HepG2 (cell line): ENCODE measurements around the gene PTPRM. TPM values are rescaled to one million over a fixed set of nuclear protein-coding genes. Genes with fewer than 3 reads are reported as not detected.

Source experiments
- ATAC-seq: fragments of 200-7000 bp; cut with Tn5 transposase; 3 replicates; pipeline ENCODE4 v1.9.1; 2020; ENCODE audit warnings: mild to moderate bottlenecking, moderate library complexity
- BruUV-seq: library from RNA; stranded (reverse); fragments of 400-500 nt; replicated peaks from 2 replicates; lab custom pipeline; 2021; lab: Mats Ljungman, UMichigan
- CTCF ChIA-PET: fragments of 300-600 bp; formaldehyde crosslinking; extraction: SDS; loops from one replicate; lab custom pipeline; 2021; ENCODE audit warnings: low total read pairs, inconsistent platforms, low intra/inter-chr PET ratio; lab: Yijun Ruan, JAX
- POLR2A ChIA-PET: fragments of 350-600 bp; sonication (Branson Sonifier 250); formaldehyde crosslinking; loops from one replicate; lab custom pipeline; 2020; ENCODE audit warnings: antibody characterized with exemption, inconsistent platforms; lab: Yijun Ruan, JAX
- DNase-seq: peaks from one replicate; pipeline ENCODE4 v3.0.0-alpha.2; 2015; ENCODE audit warnings: low spot score
- FAIRE-seq: peaks from 3 replicates; lab custom pipeline; 2011; peaks lifted over from hg19 to GRCh38; lab: Jason Lieb, UNC
- H2AFZ ChIP-seq: one replicate; pipeline ENCODE4 v1.6.1; 2011; ENCODE audit warnings: low read length, inconsistent platforms
- H3K27ac ChIP-seq: fragments of 300-600 bp; 3 replicates; pipeline ENCODE4 v1.8.0; 2011; ENCODE audit warnings: mixed run types, mild to moderate bottlenecking, mixed read lengths, low read length, inconsistent platforms; ENCODE audit not compliant: insufficient read depth; ENCODE audit errors: extremely low read length
- H3K27me3 ChIP-seq, 2 experiments: fragments of 200-600 bp in 1 of 2; 2 replicates in 1 of 2; 3 replicates in 1 of 2; pipeline versions ENCODE4 v1.6.0 to v1.8.0; 2011; ENCODE audit warnings: low read length in 2 of 2, mild to moderate bottlenecking in 2 of 2, moderate library complexity in 2 of 2, inconsistent platforms in 1 of 2; ENCODE audit not compliant: insufficient read depth in 2 of 2, control insufficient read depth in 1 of 2
- H3K36me3 ChIP-seq, 2 experiments: fragments of 200-600 bp in 1 of 2; replicated peaks in 1 of 2; 2 replicates in 1 of 2; 3 replicates in 1 of 2; pipeline versions ENCODE4 v1.5.1 to v1.8.0; 2011; ENCODE audit warnings: low read length in 2 of 2, inconsistent platforms in 1 of 2; ENCODE audit not compliant: insufficient read depth in 2 of 2, control insufficient read depth in 1 of 2
- H3K4me1 ChIP-seq: 2 replicates; pipeline ENCODE4 v1.5.1; 2012; ENCODE audit warnings: low read length, inconsistent platforms; ENCODE audit not compliant: insufficient read depth
- H3K4me2 ChIP-seq: 2 replicates; pipeline ENCODE4 v1.6.0; 2011; ENCODE audit warnings: low read depth, low read length, inconsistent platforms
- H3K4me3 ChIP-seq, 3 experiments: fragments of 200-600 bp in 1 of 3; sonication (generic), shearing (Covaris generic) in 1 of 3; replicated peaks in 1 of 3; 2 replicates each; pipeline ENCODE4 v1.5.1; 2011 to 2016; ENCODE audit warnings: low read length in 3 of 3, inconsistent platforms in 2 of 3, low read depth in 2 of 3, mild to moderate bottlenecking in 2 of 3, control low read depth in 1 of 3, mixed read lengths in 1 of 3; ENCODE audit not compliant: insufficient read depth in 1 of 3
- H3K79me2 ChIP-seq: one replicate; pipeline ENCODE4 v1.6.1; 2011; ENCODE audit warnings: low read length, inconsistent platforms; ENCODE audit not compliant: insufficient read depth
- H3K9ac ChIP-seq: 2 replicates; pipeline ENCODE4 v1.6.0; 2011; ENCODE audit warnings: mild to moderate bottlenecking, low read depth, low read length, inconsistent platforms; ENCODE audit not compliant: insufficient read depth
- H3K9me3 ChIP-seq: 2 replicates; pipeline ENCODE4 v1.5.1; 2012; ENCODE audit warnings: mild to moderate bottlenecking, low read length
- H4K20me1 ChIP-seq: 2 replicates; pipeline ENCODE4 v1.6.0; 2011; ENCODE audit warnings: inconsistent platforms, mild to moderate bottlenecking, low read length, moderate library complexity; ENCODE audit not compliant: insufficient read depth
- FOXA1 ChIP-seq, 2 experiments: fragments of 450-650 bp in 1 of 2; sonication (generic) in 1 of 2; formaldehyde crosslinking in 1 of 2; IDR thresholded peaks; 2 replicates each; pipeline versions ENCODE4 v1.4.0 to v1.6.1; 2016 to 2020; ENCODE audit warnings: missing genetic modification reagents in 1 of 2
- FOXA3 ChIP-seq: IDR thresholded peaks from 2 replicates; pipeline ENCODE4 v1.6.1; 2016; ENCODE audit warnings: missing genetic modification reagents, missing compliant biosample characterization
- FOXK1 ChIP-seq: sonication (generic); formaldehyde crosslinking; IDR thresholded peaks from 2 replicates; pipeline ENCODE4 v1.4.0; 2020; ENCODE audit warnings: low read depth, missing genetic modification reagents, borderline replicate concordance
- FOXP1 ChIP-seq, 2 experiments: fragments of 450-650 bp in 1 of 2; IDR thresholded peaks; 2 replicates each; pipeline ENCODE4 v1.6.1; 2017 to 2018; ENCODE audit warnings: antibody characterized with exemption in 1 of 2
- NR2F6 ChIP-seq, 2 experiments: IDR thresholded peaks; 2 replicates each; pipeline ENCODE4 v1.6.1; 2016; ENCODE audit warnings: antibody characterized with exemption in 1 of 2, mild to moderate bottlenecking in 1 of 2
- RCOR2 ChIP-seq: IDR thresholded peaks from 2 replicates; pipeline ENCODE4 v1.6.1; 2016; ENCODE audit warnings: missing biosample characterization, missing genetic modification reagents
- ZBTB26 ChIP-seq: IDR thresholded peaks from 2 replicates; pipeline ENCODE4 v1.6.1; 2016; ENCODE audit warnings: missing compliant biosample characterization, missing genetic modification reagents, borderline replicate concordance
- ZKSCAN8 ChIP-seq: IDR thresholded peaks from 2 replicates; pipeline ENCODE4 v1.6.1; 2016; ENCODE audit warnings: borderline replicate concordance, missing genetic modification reagents, missing compliant biosample characterization
- ZNF331 ChIP-seq: sonication (generic); formaldehyde crosslinking; IDR thresholded peaks from 2 replicates; pipeline ENCODE4 v1.4.0; 2020; ENCODE audit warnings: missing genetic modification reagents
- ZNF850 ChIP-seq: sonication (generic); formaldehyde crosslinking; conservative IDR thresholded peaks from 2 replicates; pipeline ENCODE4 v1.9.0; 2021; ENCODE audit warnings: mild to moderate bottlenecking, missing genetic modification reagents
- WGBS: methylation state at CpG from one replicate; pipeline ENCODE4 v1.1.6; 2017; ENCODE audit warnings: low lambda C conversion rate; 5-methylcytosine and 5-hydroxymethylcytosine counted together
- in situ Hi-C: cut with HindIII; loops from 2 replicates; pipeline ENCODE4 v1.10.0; 2017; ENCODE audit warnings: low pct_unique_long_range_greater_than_20kb; ENCODE audit not compliant: extremely low pct_ligation_motif_present
- intact Hi-C: fragments of 100-400 bp; cut with micrococcal nuclease; formaldehyde crosslinking; loops from one replicate; pipeline ENCODE4 v1.10.0; 2022; ENCODE audit not compliant: unreplicated experiment
- polyA plus RNA-seq, 8 experiments: library from polyadenylated mRNA; depleted of rRNA in 3 of 8; stranded (reverse) in 7 of 8; unstranded in 1 of 8; fragments of >200 nt; fragmentation: Illumina TruSeq in 4 of 8; extraction: Trizol in 4 of 8; gene quantifications; 2 replicates each; pipeline versions ENCODE4 v1.2.1 to v1.2.3, GENCODE V29; 2011 to 2016; ENCODE audit warnings: low read depth in 4 of 8, missing spikeins in 1 of 8, mixed read lengths in 1 of 8; ENCODE audit not compliant: insufficient read depth in 1 of 8
- total RNA-seq, 5 experiments: library from RNA; depleted of rRNA; stranded (reverse); fragments of >200 nt; fragmentation: Illumina TruSeq; extraction: Trizol; gene quantifications; 2 replicates each; pipeline ENCODE4 v1.2.3, GENCODE V29; 2016; ENCODE audit warnings: low read depth in 1 of 5
- TF ChIP-seq, protein P1 (sequence below): IDR thresholded peaks from 2 replicates; pipeline ENCODE4 v1.4.0; 2020; ENCODE audit warnings: mild to moderate bottlenecking, missing genetic modification reagents

PTPRM gene
- total and polyA plus RNA-seq, 2 of the 13 experiments (the other 11 are each of a cell fraction or from before 2014, with no cell fraction given): 12.6 to 108 TPM

- intact Hi-C loops: no loop called here
- no peak overlapping the region for H3K9ac ChIP-seq
- TF ChIP-seq ZKSCAN8 (no peak), FOXA1 (IDR thresholded peaks at IDR 0.05) (no peak), FOXA1 (CRISPR knock-in tag; IDR thresholded peaks at IDR 0.05) (0 out of 2 replicates have a peak, but pooled peaks have one; percentile 31), FOXK1 (CRISPR knock-in tag) (no peak), FOXA3 (peak; percentile 56)
- peak; percentile 21 for DNase-seq
- no peaks in the 10 kb centered on the region for H3K36me3 ChIP-seq
- no peak overlapping the region for H2AFZ ChIP-seq
- ChIA-PET POLR2A (no interaction called here), CTCF (no interaction called here)
- 60% methylated on average over 2 of the region's 2 CpGs for WGBS
- no peak overlapping the region for H3K4me3 ChIP-seq
- H3K27ac ChIP-seq: no peak overlapping the region
- no peaks in the 10 kb centered on the region for H3K79me2 ChIP-seq
- no peaks in the 10 kb centered on the region for H3K27me3 ChIP-seq
- H3K9me3 ChIP-seq: no peaks in the 10 kb centered on the region
- no peaks in the 10 kb centered on the region for H4K20me1 ChIP-seq
- no TSS peak for BruUV-seq
- H3K4me2 ChIP-seq: no peak overlapping the region
- in situ Hi-C loops: no loop called here
- no peak for ATAC-seq
- no peak for FAIRE-seq
- H3K4me1 ChIP-seq: peaks cover 68% of the 10 kb centered on the region
These were observed 352.4 kb downstream of the PTPRM start for GRCh38 chr18:7919565-7919964.

DNA sequence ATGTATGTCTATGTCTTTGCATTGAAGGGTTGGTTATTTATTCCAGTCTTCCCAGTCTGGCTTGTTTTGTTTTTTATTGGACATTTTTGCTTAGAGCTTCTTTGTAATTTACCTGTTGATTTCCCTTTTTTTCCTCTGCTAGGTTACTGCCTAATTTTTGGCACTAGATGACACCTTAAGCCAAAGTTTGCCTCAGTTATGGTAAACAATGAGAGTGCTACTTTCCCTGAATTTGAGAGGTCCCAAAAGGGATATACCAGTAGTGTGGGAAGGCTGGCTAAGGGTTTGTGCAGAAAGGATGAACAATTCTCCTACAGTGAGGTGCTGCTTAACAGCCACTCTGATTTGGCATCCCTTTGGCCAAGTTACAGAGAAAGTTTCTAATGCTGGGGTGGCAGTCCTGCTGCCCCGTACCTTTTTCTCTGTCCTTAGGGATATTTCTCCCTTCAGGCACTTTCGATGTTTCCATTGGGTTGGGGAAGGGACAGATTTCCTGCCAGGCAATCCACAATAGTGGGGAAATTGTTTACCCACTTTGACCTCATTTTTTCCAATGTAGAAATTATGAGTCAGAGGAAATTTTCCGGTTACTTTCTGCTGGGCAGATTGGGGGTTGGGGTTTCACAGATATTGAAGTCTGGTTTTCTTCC is 354.9 kb downstream of the PTPRM start:
- in situ Hi-C loops: no loop called here
- peak overlapping the region; percentile 61 for H3K27ac ChIP-seq
- WGBS: 15% methylated on average over 3 of the region's 3 CpGs
- no peaks in the 10 kb centered on the region for H4K20me1 ChIP-seq
- CTCF ChIA-PET: no interaction called here
- H3K4me3 ChIP-seq: peak overlapping the region in 1 of 3 experiments; percentile 1; a peak in 1 of 6 replicates
- intact Hi-C loops: loop anchor here (10.0 kb wide), 2 partner anchors 117 to 347 kb away; no protein-coding TSS in a partner anchor
- POLR2A ChIA-PET: no interaction called here
- no peaks in the 10 kb centered on the region for H3K27me3 ChIP-seq
- no peaks in the 10 kb centered on the region for H3K36me3 ChIP-seq
- peak; percentile 76 for DNase-seq
- no peaks in the 10 kb centered on the region for H3K79me2 ChIP-seq
- ATAC-seq: peak; percentile 77
- H3K4me2 ChIP-seq: peak overlapping the region; percentile 44
- BruUV-seq: no TSS peak
- no peak for FAIRE-seq
- no peak overlapping the region for H2AFZ ChIP-seq
- no peaks in the 10 kb centered on the region for H3K9me3 ChIP-seq
- H3K4me1 ChIP-seq: peaks cover 72% of the 10 kb centered on the region
- peak overlapping the region; percentile 24; the same call in 1 of the 2 replicates for H3K9ac ChIP-seq
- TF ChIP-seq ZNF850: no peak
- TF ChIP-seq ZNF331 (CRISPR knock-in tag): peak; percentile 31; the same call in 1 of the 2 replicates
- peak; percentile 28; the same call in 1 of the 2 replicates for TF ChIP-seq ZKSCAN8
- TF ChIP-seq NR2F6 (IDR thresholded peaks at IDR 0.05): no peak; the same call in 1 of the 2 replicates
- TF ChIP-seq NR2F6 (CRISPR knock-in tag; IDR thresholded peaks at IDR 0.05): peak; percentile 59; the same call in 1 of the 2 replicates
- no peak for TF ChIP-seq RCOR2 (CRISPR knock-in tag)
- TF ChIP-seq FOXP1 (IDR thresholded peaks at IDR 0.05): no peak
- TF ChIP-seq FOXP1 (CRISPR knock-in tag; IDR thresholded peaks at IDR 0.05): peak; percentile 50
- no peak for TF ChIP-seq ZBTB26 (CRISPR knock-in tag)
- TF ChIP-seq, protein P1, sequence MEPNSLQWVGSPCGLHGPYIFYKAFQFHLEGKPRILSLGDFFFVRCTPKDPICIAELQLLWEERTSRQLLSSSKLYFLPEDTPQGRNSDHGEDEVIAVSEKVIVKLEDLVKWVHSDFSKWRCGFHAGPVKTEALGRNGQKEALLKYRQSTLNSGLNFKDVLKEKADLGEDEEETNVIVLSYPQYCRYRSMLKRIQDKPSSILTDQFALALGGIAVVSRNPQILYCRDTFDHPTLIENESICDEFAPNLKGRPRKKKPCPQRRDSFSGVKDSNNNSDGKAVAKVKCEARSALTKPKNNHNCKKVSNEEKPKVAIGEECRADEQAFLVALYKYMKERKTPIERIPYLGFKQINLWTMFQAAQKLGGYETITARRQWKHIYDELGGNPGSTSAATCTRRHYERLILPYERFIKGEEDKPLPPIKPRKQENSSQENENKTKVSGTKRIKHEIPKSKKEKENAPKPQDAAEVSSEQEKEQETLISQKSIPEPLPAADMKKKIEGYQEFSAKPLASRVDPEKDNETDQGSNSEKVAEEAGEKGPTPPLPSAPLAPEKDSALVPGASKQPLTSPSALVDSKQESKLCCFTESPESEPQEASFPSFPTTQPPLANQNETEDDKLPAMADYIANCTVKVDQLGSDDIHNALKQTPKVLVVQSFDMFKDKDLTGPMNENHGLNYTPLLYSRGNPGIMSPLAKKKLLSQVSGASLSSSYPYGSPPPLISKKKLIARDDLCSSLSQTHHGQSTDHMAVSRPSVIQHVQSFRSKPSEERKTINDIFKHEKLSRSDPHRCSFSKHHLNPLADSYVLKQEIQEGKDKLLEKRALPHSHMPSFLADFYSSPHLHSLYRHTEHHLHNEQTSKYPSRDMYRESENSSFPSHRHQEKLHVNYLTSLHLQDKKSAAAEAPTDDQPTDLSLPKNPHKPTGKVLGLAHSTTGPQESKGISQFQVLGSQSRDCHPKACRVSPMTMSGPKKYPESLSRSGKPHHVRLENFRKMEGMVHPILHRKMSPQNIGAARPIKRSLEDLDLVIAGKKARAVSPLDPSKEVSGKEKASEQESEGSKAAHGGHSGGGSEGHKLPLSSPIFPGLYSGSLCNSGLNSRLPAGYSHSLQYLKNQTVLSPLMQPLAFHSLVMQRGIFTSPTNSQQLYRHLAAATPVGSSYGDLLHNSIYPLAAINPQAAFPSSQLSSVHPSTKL (CRISPR knock-in tag): peak; percentile 75
